Activated CD4-positive, alpha-beta T cell treated with anti-CD3 and anti-CD28 coated beads, Interleukin-2, amount 50 U/mL, for 48 hours (primary cell): ENCODE results near the gene GGT1.
A peak's percentile ranks its signal among the peaks of the same experiment; 100 is the strongest.
"Not testable (repeated sequence)": the region's sequence is repeated elsewhere in the genome, so short reads cannot be mapped to it uniquely, and the experiment has no call there.

Experiments
- DNase-seq, 2 experiments: peaks; one replicate each; pipeline ENCODE4 v3.0.0-alpha.2; 2020

Gene GGT1

GRCh38 chr22:24644409-24644808 lies 41.4 kb downstream of the GGT1 start:
- not testable (repeated sequence) for DNase-seq

GRCh38 chr22:24645408-24646399 lies 42.7 kb downstream of the GGT1 start:
- DNase-seq, result not testable (repeated sequence)

GRCh38 chr22:24646756-24647155 lies 43.8 kb downstream of the GGT1 start:
- not testable (repeated sequence) for DNase-seq

GRCh38 chr22:24649371-24649770 lies 46.4 kb downstream of the GGT1 start:
- DNase-seq, result not testable (repeated sequence)

- peak; percentile 71 to 75 for DNase-seq
Measured at GRCh38 chr22:24650884-24651283, 47.9 kb downstream of the GGT1 start.

GRCh38 chr22:24665395-24665794 lies 62.4 kb downstream of the GGT1 start:
- DNase-seq, result not testable (repeated sequence)

GRCh38 chr22:24667904-24668303 lies 64.9 kb downstream of the GGT1 start:
- not testable (repeated sequence) for DNase-seq

GRCh38 chr22:24672532-24672931 lies 69.5 kb downstream of the GGT1 start:
- not testable (repeated sequence) for DNase-seq
